HCT116 (cell line): ENCODE measurements around the gene ZER1. TPM values are rescaled to one million over a fixed set of nuclear protein-coding genes. Genes with fewer than 3 reads are reported as not detected.
A peak's percentile ranks its signal among the peaks of the same experiment; 100 is the strongest.

ENCODE experiments used
- ATAC-seq: fragments of 200-7000 bp; cut with Tn5 transposase; 2 replicates; pipeline ENCODE4 v1.9.1; 2020; ENCODE audit warnings: mild to moderate bottlenecking, moderate library complexity
- BruUV-seq: library from RNA; stranded (reverse); fragments of 400-500 nt; replicated peaks from 2 replicates; lab custom pipeline; 2021; lab: Mats Ljungman, UMichigan
- CTCF ChIA-PET: fragments of 300-600 bp; sonication (Branson Sonifier 250); formaldehyde crosslinking; loops from one replicate; lab custom pipeline; 2021; ENCODE audit warnings: antibody characterized with exemption; lab: Charles Lee
- POLR2A ChIA-PET: fragments of 300-600, 350-600 bp; sonication (Branson Sonifier 250); formaldehyde crosslinking; loops from one replicate; lab custom pipeline; 2021; ENCODE audit warnings: antibody characterized with exemption; lab: Charles Lee
- RAD21 ChIA-PET, 2 experiments: fragments of 300-600 bp; sonication (Branson Sonifier 250); formaldehyde crosslinking; loops; one replicate each; lab custom pipeline; 2023; ENCODE audit warnings: low total read pairs in 2 of 2; ENCODE audit not compliant: uncharacterized antibody in 2 of 2, unreplicated experiment in 2 of 2, low non-redundant PET in 1 of 2; lab: Charles Lee
- DNase-seq: peaks from one replicate; pipeline ENCODE4 v3.0.0-alpha.2; 2010; ENCODE audit warnings: low read depth, low spot score
- H2AFZ ChIP-seq: fragments of 200-600 bp; shearing (Covaris generic), sonication (generic); 2 replicates; pipeline ENCODE4 v1.6.1; 2017; ENCODE audit warnings: low read depth, mixed run types, mixed read lengths, antibody characterized with exemption, low read length; ENCODE audit not compliant: poor library complexity, severe bottlenecking
- H3K27ac ChIP-seq: 2 replicates; pipeline ENCODE4 v1.5.1; 2012; ENCODE audit warnings: low read depth, low read length
- H3K27me3 ChIP-seq: fragments of 200-600 bp; sonication (generic); 2 replicates; pipeline ENCODE4 v1.6.1; 2016; ENCODE audit warnings: mixed run types, low read length, mixed read lengths; ENCODE audit not compliant: insufficient read depth
- H3K36me3 ChIP-seq, 2 experiments: fragments of 200-500 bp in 1 of 2; fragments of 200-600 bp in 1 of 2; sonication (Bioruptor generic) in 1 of 2; sonication (generic) in 1 of 2; 2 replicates each; pipeline versions ENCODE4 v1.5.1 to v1.6.1; 2014 to 2016; ENCODE audit warnings: low read length in 2 of 2, inconsistent platforms in 1 of 2, mixed read lengths in 1 of 2, mixed run types in 1 of 2; ENCODE audit not compliant: insufficient read depth in 2 of 2, control insufficient read depth in 1 of 2
- H3K4me1 ChIP-seq, 2 experiments: fragments of 200-600 bp in 1 of 2; sonication (generic) in 1 of 2; 2 replicates each; pipeline versions ENCODE4 v1.5.1 to v1.6.1; 2012 to 2017; ENCODE audit warnings: low read length in 2 of 2, inconsistent platforms in 1 of 2, mild to moderate bottlenecking in 1 of 2, mixed read lengths in 1 of 2, mixed run types in 1 of 2, moderate library complexity in 1 of 2; ENCODE audit not compliant: insufficient read depth in 2 of 2, control insufficient read depth in 1 of 2
- H3K4me2 ChIP-seq: fragments of 200-600 bp; sonication (generic); 2 replicates; pipeline ENCODE4 v1.6.1; 2017; ENCODE audit warnings: mixed run types, low read length, mixed read lengths
- H3K4me3 ChIP-seq, 2 experiments: fragments of 200-600 bp in 1 of 2; sonication (generic) in 1 of 2; replicated peaks in 1 of 2; 2 replicates each; pipeline ENCODE4 v1.5.1; 2011 to 2016; ENCODE audit warnings: low read length in 2 of 2, control low read depth in 1 of 2, low read depth in 1 of 2, mild to moderate bottlenecking in 1 of 2, mixed read lengths in 1 of 2, mixed run types in 1 of 2
- H3K79me2 ChIP-seq: fragments of 200-600 bp; sonication (generic); 2 replicates; pipeline ENCODE4 v1.6.1; 2017; ENCODE audit warnings: mild to moderate bottlenecking, mixed run types, low read length, moderate library complexity, mixed read lengths; ENCODE audit not compliant: insufficient read depth
- H3K9ac ChIP-seq: fragments of 200-600 bp; sonication (generic); 2 replicates; pipeline ENCODE4 v1.6.1; 2016; ENCODE audit warnings: low read length, mixed read lengths
- H3K9me2 ChIP-seq: fragments of 200-600 bp; sonication (generic), shearing (Covaris generic); 2 replicates; pipeline ENCODE4 v1.6.1; 2017; ENCODE audit warnings: mixed run types, mild to moderate bottlenecking, moderate library complexity; ENCODE audit not compliant: insufficient read depth
- H3K9me3 ChIP-seq, 2 experiments: fragments of 200-500 bp in 1 of 2; fragments of 200-600 bp in 1 of 2; sonication (Bioruptor generic) in 1 of 2; sonication (generic) in 1 of 2; 2 replicates each; pipeline ENCODE4 v1.6.1; 2014 to 2017; ENCODE audit warnings: low read length in 2 of 2, mixed read lengths in 2 of 2, inconsistent platforms in 1 of 2, low read depth in 1 of 2, mild to moderate bottlenecking in 1 of 2, mixed run types in 1 of 2, moderate library complexity in 1 of 2; ENCODE audit not compliant: control insufficient read depth in 1 of 2, insufficient read depth in 1 of 2
- H4K20me1 ChIP-seq: fragments of 200-600 bp; sonication (generic), shearing (Covaris generic); 2 replicates; pipeline ENCODE4 v1.6.1; 2017; ENCODE audit warnings: mixed run types, mild to moderate bottlenecking, moderate library complexity; ENCODE audit not compliant: insufficient read depth
- CBX3 ChIP-seq: IDR thresholded peaks from 2 replicates; pipeline ENCODE4 v1.6.1; 2012; ENCODE audit warnings: low read depth
- EGR1 ChIP-seq: IDR thresholded peaks from 2 replicates; pipeline ENCODE4 v1.6.1; 2012; ENCODE audit warnings: low read depth
- ELF1 ChIP-seq: IDR thresholded peaks from 2 replicates; pipeline ENCODE4 v1.6.1; 2012; ENCODE audit warnings: low read depth, borderline replicate concordance
- EZH2 ChIP-seq: fragments of 200-600 bp; sonication (generic); IDR thresholded peaks from 2 replicates; pipeline ENCODE4 v1.6.1; 2017; ENCODE audit warnings: antibody characterized with exemption, mixed run types
- EZH2phosphoT487 ChIP-seq: fragments of 200-600 bp; IDR thresholded peaks from 2 replicates; pipeline ENCODE4 v1.6.1; 2018; ENCODE audit warnings: antibody characterized with exemption, borderline replicate concordance
- POLR2AphosphoS5 ChIP-seq: IDR thresholded peaks from 2 replicates; pipeline ENCODE4 v1.6.1; 2011; ENCODE audit warnings: mild to moderate bottlenecking, low read depth, low read length, moderate library complexity
- RAD21 ChIP-seq: IDR thresholded peaks from 2 replicates; pipeline ENCODE4 v1.6.1; 2012; ENCODE audit warnings: low read depth, mild to moderate bottlenecking
- SIN3A ChIP-seq: IDR thresholded peaks from 2 replicates; pipeline ENCODE4 v1.6.1; 2012; ENCODE audit warnings: low read depth
- SP1 ChIP-seq: IDR thresholded peaks from 2 replicates; pipeline ENCODE4 v1.6.1; 2012; ENCODE audit warnings: low read depth
- SRF ChIP-seq: IDR thresholded peaks from 2 replicates; pipeline ENCODE4 v1.6.1; 2012; ENCODE audit warnings: low read depth
- TCF7L2 ChIP-seq: IDR thresholded peaks from 2 replicates; pipeline ENCODE4 v1.7.0; 2011; ENCODE audit warnings: borderline replicate concordance, inconsistent platforms; ENCODE audit not compliant: insufficient read depth, insufficient read length; ENCODE audit errors: extremely low read depth
- ZFX ChIP-seq: fragments of 450-650 bp; IDR thresholded peaks from 2 replicates; pipeline ENCODE4 v1.6.1; 2017
- ZNF274 ChIP-seq: fragments of 200-500 bp; sonication (Bioruptor generic); IDR thresholded peaks from 2 replicates; pipeline ENCODE4 v1.6.1; 2014; ENCODE audit warnings: mild to moderate bottlenecking, low read depth, low read length, inconsistent platforms
- intact Hi-C: fragments of 100-400 bp; cut with micrococcal nuclease; formaldehyde crosslinking; loops from 2 replicates; pipeline ENCODE4 v1.10.0; 2022
- total RNA-seq: library from RNA; stranded (reverse); gene quantifications from one replicate; pipeline ENCODE4 v1.2.1, GENCODE V29; 2021; ENCODE audit not compliant: unreplicated experiment
- TF ChIP-seq, protein P1 (sequence below), 3 experiments: fragments of 200-600 bp in 1 of 3; sonication (generic) in 1 of 3; IDR thresholded peaks in 2 of 3; conservative IDR thresholded peaks in 1 of 3; 2 replicates each; pipeline ENCODE4 v1.5.1; 2012 to 2017; ENCODE audit warnings: low read depth in 2 of 3, low read length in 2 of 3, antibody characterized with exemption in 1 of 3, borderline replicate concordance in 1 of 3, control low read depth in 1 of 3, mild to moderate bottlenecking in 1 of 3, mixed read lengths in 1 of 3, mixed run types in 1 of 3, moderate library complexity in 1 of 3; ENCODE audit not compliant: insufficient read depth in 1 of 3
- TF ChIP-seq, protein P2 (sequence below): IDR thresholded peaks from 2 replicates; pipeline ENCODE4 v1.6.1; 2011; ENCODE audit warnings: mild to moderate bottlenecking, low read length, moderate library complexity; ENCODE audit not compliant: insufficient replicate concordance; ENCODE audit errors: extremely low read depth
- TF ChIP-seq, protein P3 (sequence below): IDR thresholded peaks from 2 replicates; pipeline ENCODE4 v1.6.1; 2012

Gene ZER1
- total RNA-seq, 1 experiment from 2014 or later = 18.0 TPM

DNA sequence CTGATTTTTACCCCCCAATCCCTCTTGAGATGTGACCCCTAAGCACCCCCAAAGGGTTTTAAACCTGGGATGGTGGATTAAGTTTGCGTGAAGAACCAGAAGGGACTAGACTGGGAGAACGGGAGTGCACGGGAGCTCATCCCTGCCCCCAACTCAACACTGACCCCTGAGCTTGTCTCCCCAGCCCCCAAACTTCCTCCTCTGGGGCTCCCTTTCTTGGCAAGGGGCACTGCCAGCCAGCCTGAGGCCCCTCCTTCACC, 87.7 kb downstream of the ZER1 start:
- peak overlapping the region; percentile 99 for H3K9ac ChIP-seq
- H3K27ac ChIP-seq = peak overlapping the region; percentile 94
- no peaks in the 10 kb centered on the region for H3K27me3 ChIP-seq
- H3K36me3 ChIP-seq = no peaks in the 10 kb centered on the region
- ChIA-PET RAD21 (interaction anchor here in 1 of 2 experiments (0.6 kb wide), 1 partner anchor 87 kb away, joined by 4 read pairs; no protein-coding TSS in a partner anchor), CTCF (interaction anchor here (1.0 to 2.6 kb wide), 3 partner anchors 13 to 48 kb away, joined by 3 to 14 read pairs (median 9); partner anchors contain the start of gene PKN3), POLR2A (interaction anchor here (0.6 to 3.4 kb wide), 16 partner anchors 9 to 205 kb away, joined by 3 to 24 read pairs (median 6); partner anchors contain the start of genes SPOUT1 and ZDHHC12)
- H3K4me3 ChIP-seq = peak overlapping the region; percentile 96
- H3K9me3 ChIP-seq = no peaks in the 10 kb centered on the region
- intact Hi-C loops = no loop called here
- no peaks in the 10 kb centered on the region for H4K20me1 ChIP-seq
- H3K79me2 ChIP-seq = peaks cover 62% of the 10 kb centered on the region
- TSS peak; percentile 87 for BruUV-seq
- peaks cover 25 to 44% of the 10 kb centered on the region in 2 experiments for H3K4me1 ChIP-seq
- DNase-seq = no peak
- peak overlapping the region; percentile 83 for H3K4me2 ChIP-seq
- no peaks in the 10 kb centered on the region for H3K9me2 ChIP-seq
- H2AFZ ChIP-seq = no peak overlapping the region
- TF ChIP-seq ZNF274 = no peak
- no peak for TF ChIP-seq EZH2
- TF ChIP-seq EGR1 = no peak
- TF ChIP-seq ELF1 = no peak
- TF ChIP-seq SP1 = no peak
- peak; percentile 4 for ATAC-seq

DNA sequence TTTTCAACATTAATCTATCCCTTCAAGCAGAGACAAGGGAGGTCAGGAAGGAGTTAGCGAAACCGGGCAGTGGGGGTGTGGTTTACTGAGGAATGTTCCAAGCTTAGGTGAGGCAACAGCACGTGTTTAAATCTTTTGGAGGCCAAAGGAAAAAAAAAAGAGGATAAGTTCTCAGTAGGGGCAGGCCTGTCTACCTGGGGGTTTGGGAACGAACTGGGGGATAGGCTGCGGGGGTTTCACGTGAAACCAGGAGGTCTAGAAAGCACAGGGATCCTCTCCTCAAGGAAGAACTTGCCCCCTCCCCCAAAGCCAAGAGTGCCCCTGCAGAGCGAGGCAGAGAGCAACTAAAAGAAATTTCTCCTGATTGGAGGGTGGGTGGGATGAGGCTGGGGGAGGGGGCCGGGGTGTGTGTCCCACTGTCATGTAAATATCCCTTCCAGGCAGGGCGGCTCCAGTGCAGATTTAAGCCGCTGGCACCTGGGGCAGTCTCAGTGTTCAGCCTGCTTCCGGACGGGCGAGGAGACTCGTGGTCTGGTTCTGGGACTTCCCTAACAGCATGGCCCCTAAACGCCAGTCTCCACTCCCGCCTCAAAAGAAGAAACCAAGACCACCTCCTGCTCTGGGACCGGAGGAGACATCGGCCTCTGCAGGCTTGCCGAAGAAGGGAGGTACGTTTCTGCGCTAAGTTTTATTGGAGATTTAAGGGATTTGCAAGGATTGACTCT, 88.2 kb downstream of the ZER1 start:
- peaks cover 62% of the 10 kb centered on the region for H3K79me2 ChIP-seq
- H3K9me3 ChIP-seq = no peaks in the 10 kb centered on the region
- POLR2A ChIA-PET = interaction anchor here (0.6 to 3.4 kb wide), 13 partner anchors 9 to 146 kb away, joined by 3 to 24 read pairs (median 6); partner anchors contain the start of genes SPOUT1 and ZDHHC12
- no peak overlapping the region for H2AFZ ChIP-seq
- H3K36me3 ChIP-seq = no peaks in the 10 kb centered on the region
- no peak for DNase-seq
- RAD21 ChIA-PET = no interaction called here
- intact Hi-C loops = no loop called here
- peak overlapping the region; percentile 94 for H3K27ac ChIP-seq
- H3K9me2 ChIP-seq = no peaks in the 10 kb centered on the region
- no TSS peak for BruUV-seq
- peak overlapping the region; percentile 96 for H3K4me3 ChIP-seq
- peaks cover 25 to 41% of the 10 kb centered on the region in 2 experiments for H3K4me1 ChIP-seq
- H4K20me1 ChIP-seq = no peaks in the 10 kb centered on the region
- peak; percentile 18 for ATAC-seq
- peak overlapping the region; percentile 83 for H3K4me2 ChIP-seq
- peak overlapping the region; percentile 99 for H3K9ac ChIP-seq
- CTCF ChIA-PET = interaction anchor here (2.2 to 2.6 kb wide), 2 partner anchors 19 to 48 kb away, joined by 9 to 14 read pairs; partner anchors contain the start of gene PKN3
- H3K27me3 ChIP-seq = no peaks in the 10 kb centered on the region
- no peak for TF ChIP-seq ZFX
- TF ChIP-seq SIN3A = no peak
- no peak for TF ChIP-seq EZH2phosphoT487
- TF ChIP-seq TCF7L2 = no peak
- TF ChIP-seq, protein P1, sequence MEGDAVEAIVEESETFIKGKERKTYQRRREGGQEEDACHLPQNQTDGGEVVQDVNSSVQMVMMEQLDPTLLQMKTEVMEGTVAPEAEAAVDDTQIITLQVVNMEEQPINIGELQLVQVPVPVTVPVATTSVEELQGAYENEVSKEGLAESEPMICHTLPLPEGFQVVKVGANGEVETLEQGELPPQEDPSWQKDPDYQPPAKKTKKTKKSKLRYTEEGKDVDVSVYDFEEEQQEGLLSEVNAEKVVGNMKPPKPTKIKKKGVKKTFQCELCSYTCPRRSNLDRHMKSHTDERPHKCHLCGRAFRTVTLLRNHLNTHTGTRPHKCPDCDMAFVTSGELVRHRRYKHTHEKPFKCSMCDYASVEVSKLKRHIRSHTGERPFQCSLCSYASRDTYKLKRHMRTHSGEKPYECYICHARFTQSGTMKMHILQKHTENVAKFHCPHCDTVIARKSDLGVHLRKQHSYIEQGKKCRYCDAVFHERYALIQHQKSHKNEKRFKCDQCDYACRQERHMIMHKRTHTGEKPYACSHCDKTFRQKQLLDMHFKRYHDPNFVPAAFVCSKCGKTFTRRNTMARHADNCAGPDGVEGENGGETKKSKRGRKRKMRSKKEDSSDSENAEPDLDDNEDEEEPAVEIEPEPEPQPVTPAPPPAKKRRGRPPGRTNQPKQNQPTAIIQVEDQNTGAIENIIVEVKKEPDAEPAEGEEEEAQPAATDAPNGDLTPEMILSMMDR (IDR thresholded peaks at IDR 0.05 in 2 of 3, conservative IDR thresholded peaks at IDR 0.05 in 1 of 3; ENCODE audit: borderline replicate concordance in 1 of 3, insufficient read depth in 1 of 3, low read depth in 2 of 3, low read length in 2 of 3) = no peak
- TF ChIP-seq RAD21 = no peak
- TF ChIP-seq, protein P2, sequence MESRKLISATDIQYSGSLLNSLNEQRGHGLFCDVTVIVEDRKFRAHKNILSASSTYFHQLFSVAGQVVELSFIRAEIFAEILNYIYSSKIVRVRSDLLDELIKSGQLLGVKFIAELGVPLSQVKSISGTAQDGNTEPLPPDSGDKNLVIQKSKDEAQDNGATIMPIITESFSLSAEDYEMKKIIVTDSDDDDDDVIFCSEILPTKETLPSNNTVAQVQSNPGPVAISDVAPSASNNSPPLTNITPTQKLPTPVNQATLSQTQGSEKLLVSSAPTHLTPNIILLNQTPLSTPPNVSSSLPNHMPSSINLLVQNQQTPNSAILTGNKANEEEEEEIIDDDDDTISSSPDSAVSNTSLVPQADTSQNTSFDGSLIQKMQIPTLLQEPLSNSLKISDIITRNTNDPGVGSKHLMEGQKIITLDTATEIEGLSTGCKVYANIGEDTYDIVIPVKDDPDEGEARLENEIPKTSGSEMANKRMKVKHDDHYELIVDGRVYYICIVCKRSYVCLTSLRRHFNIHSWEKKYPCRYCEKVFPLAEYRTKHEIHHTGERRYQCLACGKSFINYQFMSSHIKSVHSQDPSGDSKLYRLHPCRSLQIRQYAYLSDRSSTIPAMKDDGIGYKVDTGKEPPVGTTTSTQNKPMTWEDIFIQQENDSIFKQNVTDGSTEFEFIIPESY = no peak
- no peak for TF ChIP-seq CBX3
- TF ChIP-seq EZH2 = no peak
- TF ChIP-seq, protein P3, sequence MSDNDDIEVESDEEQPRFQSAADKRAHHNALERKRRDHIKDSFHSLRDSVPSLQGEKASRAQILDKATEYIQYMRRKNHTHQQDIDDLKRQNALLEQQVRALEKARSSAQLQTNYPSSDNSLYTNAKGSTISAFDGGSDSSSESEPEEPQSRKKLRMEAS = no peak
- no peak for TF ChIP-seq SRF
- TF ChIP-seq ELF1 = no peak
- TF ChIP-seq POLR2AphosphoS5 = no peak
